ENCODE measurements around the gene MYBPC3.

DNA sequence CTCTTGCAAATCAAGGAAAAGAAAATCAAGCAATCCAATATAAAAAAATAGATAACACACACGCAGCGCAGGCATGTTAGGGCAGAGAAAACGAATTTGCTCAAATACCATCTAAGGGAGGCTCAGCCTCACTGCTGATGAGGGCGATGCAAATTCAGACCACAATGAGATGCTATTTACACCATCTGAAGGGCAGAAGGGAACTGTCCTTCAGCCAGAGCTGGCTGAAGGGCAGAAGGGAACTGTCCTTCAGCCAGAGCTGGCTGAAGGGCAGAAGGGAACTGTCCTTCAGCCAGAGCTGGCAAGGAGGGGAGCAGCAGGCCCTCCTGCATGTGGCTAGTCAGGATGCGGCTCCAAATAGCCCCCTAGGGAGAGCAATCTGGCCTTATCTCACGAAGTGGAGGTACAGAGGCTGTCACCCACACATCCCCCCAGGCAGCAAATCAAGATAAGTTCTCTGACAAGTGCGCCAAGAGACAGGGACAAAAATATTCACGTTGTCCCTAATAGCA lies 48.3 kb upstream of the MYBPC3 start:
- TF ChIP-seq, protein P1, sequence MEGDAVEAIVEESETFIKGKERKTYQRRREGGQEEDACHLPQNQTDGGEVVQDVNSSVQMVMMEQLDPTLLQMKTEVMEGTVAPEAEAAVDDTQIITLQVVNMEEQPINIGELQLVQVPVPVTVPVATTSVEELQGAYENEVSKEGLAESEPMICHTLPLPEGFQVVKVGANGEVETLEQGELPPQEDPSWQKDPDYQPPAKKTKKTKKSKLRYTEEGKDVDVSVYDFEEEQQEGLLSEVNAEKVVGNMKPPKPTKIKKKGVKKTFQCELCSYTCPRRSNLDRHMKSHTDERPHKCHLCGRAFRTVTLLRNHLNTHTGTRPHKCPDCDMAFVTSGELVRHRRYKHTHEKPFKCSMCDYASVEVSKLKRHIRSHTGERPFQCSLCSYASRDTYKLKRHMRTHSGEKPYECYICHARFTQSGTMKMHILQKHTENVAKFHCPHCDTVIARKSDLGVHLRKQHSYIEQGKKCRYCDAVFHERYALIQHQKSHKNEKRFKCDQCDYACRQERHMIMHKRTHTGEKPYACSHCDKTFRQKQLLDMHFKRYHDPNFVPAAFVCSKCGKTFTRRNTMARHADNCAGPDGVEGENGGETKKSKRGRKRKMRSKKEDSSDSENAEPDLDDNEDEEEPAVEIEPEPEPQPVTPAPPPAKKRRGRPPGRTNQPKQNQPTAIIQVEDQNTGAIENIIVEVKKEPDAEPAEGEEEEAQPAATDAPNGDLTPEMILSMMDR (IDR thresholded peaks at IDR 0.05) = no peak
- no peak for TF ChIP-seq ELF4 (CRISPR knock-in tag; IDR thresholded peaks at IDR 0.05; ENCODE audit: low read depth)

Data from WTC11 (cell line).